HG03175 (cell line): ENCODE results near the gene ENOX2.

Source experiments
- ATAC-seq: cut with Tn5 transposase; IDR thresholded peaks from one replicate; pipeline ENCODE4 v1.9.1; 2021; ENCODE audit warnings: mild to moderate bottlenecking, moderate library complexity; ENCODE audit not compliant: unreplicated experiment

Gene ENOX2

GRCh38 chrX:130704053-130705038, 198.7 kb downstream of the ENOX2 start:
- ATAC-seq = no peak

DNA sequence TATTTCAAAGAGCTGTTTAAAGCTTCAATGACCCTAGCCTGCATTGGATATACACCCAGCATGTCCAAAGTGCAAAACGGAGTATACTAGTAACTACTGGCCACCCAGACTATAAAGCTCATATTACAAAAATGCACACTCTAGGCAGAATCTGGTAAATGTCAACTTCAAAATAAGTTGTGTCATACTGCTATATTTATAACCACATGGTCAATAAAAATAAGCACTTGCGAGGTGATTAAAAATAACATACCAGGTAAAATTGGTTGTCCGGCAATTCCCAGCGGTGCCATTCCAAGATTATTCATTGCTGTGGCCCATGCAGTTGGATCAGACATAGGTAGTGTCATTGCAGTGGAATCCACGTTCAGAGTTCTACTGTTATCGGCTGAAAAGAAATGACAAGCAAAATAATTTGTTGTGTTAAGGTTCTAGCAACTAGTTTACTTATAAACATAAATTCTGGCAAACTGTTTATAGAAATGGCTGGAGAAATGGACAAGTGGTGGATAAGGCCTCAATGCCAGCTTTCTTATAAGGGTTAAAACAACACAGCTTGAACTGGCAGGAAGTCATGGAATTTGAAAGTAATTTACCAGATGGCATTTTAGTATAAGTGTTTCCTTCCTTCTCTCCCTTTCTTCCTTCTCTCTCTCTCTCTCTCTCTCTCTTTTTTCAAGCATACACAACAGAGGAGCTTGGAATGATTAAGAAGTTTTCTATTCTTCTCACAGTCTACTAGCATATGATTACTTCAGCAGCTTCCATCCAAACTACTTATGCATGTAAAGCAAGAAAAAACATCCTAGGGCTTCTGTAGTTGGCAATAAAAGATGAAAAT, 199.9 kb downstream of the ENOX2 start:
- ATAC-seq = no peak

GRCh38 chrX:130700629-130701028, 202.4 kb downstream of the ENOX2 start:
- ATAC-seq = no peak

GRCh38 chrX:130699618-130700017, 203.4 kb downstream of the ENOX2 start:
- no peak for ATAC-seq

- no peak for ATAC-seq
Observed at GRCh38 chrX:130696542-130696941, 206.5 kb downstream of the ENOX2 start.

GRCh38 chrX:130695931-130696330, 207.1 kb downstream of the ENOX2 start:
- ATAC-seq = no peak

GRCh38 chrX:130694983-130695382, 208.0 kb downstream of the ENOX2 start:
- no peak for ATAC-seq

DNA sequence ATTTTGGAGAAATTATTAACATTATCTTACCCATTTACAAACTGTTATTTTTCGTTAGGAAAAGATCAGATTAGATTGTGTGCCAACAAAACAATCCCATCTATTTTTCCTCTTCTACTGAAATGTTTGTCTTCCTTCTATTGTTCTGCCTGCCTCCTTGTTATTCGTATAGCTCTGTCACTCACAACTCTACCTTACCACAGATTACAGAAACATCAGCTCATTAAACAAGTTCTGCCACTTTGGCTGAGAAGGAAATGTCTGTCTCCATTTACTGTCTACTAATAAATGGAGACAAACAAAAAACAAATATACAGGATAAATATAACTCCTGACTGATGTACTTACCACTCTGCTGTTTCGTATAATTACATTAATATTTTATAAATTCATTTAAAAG, 211.4 kb downstream of the ENOX2 start:
- no peak for ATAC-seq

- no peak for ATAC-seq
Observed at GRCh38 chrX:130688360-130688759, 214.6 kb downstream of the ENOX2 start.

GRCh38 chrX:130682990-130683389, 220.0 kb downstream of the ENOX2 start:
- ATAC-seq = no peak

GRCh38 chrX:130680164-130681035, 222.6 kb downstream of the ENOX2 start:
- ATAC-seq = no peak

GRCh38 chrX:130676861-130677260, 226.1 kb downstream of the ENOX2 start:
- no peak for ATAC-seq

DNA sequence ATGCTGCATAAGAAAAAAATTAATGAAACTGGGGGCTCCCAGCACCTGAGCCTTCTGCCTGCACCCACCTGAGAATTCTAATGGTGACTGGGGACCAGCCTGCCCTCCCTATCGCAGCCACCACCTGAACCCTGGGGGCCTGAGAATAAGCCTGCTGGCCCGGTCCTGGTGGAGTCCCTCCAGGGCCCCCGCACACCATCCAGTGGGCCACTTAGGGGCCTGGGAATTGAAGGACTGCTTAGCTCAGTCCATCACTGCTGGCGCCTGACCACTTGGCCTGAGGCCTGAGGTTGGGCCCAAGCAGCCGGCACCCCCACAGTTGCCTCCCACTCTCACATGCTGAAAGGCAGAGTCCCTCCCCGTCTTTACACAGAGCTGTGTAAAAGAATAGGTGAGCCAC, 230.8 kb downstream of the ENOX2 start:
- ATAC-seq = no peak

DNA sequence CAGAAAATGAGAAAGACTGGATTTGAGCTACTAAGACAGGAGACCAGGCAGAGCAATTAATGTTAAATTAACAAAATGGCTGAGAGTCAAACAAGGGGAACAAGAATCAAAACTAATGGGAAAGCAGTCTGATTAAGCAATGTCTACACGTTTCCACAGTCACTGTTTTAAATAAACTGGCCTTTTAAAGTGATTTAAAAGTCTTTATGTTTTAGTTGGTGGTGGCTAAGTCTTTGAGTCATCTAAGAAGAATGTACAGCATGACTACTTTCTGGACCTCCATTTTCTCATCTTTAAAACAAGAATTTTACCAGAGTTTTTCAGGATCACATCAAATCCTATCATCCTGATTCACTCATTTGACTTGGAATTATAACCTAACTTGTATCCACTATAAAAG, 233.8 kb downstream of the ENOX2 start:
- ATAC-seq = no peak

DNA sequence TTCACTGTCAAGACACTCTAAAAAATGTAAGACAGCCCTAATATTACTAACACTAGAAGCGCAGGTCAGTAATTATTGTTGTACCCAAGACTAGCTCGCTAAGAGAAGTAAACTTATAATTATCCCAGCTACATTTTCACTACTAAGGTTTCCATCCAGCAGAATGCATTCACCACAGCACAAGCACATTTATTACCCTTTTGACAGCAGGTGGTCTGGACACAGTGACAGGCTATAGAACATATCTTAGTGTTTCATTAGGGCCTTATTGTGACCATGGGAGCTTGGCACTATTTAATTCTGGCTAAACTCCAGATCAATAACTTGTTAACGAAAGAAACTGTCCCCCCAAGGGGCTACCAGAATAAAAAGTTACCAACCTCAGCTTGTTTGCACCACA, 237.7 kb downstream of the ENOX2 start:
- ATAC-seq = no peak

DNA sequence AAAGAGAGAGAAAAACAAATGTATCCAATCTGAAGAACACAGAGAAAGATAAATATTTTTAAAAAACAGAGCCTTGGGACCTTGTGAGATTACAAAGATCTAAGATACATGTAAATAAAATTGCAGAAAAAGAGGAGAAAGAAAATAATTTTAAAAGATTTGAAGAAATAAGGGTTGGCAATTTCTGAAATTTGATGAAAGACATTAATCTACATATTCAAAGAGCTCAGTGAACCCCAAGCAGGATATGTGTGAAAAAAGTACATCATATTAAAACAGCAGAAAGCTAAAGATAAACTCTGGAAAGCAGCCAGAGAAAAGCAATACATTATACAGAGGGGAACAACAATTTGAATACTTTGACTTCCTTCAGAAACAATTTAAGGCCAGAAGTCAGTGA, 244.7 kb downstream of the ENOX2 start:
- no peak for ATAC-seq

GRCh38 chrX:130654409-130654950, 248.5 kb downstream of the ENOX2 start:
- no peak for ATAC-seq

GRCh38 chrX:130652824-130653578, 250.0 kb downstream of the ENOX2 start:
- no peak for ATAC-seq

DNA sequence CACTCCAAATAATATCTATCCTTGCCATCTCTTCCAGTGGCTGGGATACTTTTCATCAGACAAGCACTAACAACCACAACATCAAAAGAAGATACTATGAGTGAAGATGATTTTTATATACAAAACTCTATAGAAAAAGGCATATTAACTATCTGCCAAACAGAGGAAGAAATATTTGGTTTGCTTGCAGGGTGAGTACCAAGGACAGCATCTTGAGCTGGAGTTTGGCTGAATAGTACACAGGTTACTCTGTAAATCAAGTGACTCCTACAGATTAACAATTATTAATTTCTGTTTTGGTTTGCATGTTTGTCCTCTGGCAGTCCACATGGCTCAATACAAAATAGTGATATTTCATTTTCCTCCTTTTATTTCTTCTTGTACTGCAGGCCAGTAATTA, 253.3 kb downstream of the ENOX2 start:
- ATAC-seq = no peak

DNA sequence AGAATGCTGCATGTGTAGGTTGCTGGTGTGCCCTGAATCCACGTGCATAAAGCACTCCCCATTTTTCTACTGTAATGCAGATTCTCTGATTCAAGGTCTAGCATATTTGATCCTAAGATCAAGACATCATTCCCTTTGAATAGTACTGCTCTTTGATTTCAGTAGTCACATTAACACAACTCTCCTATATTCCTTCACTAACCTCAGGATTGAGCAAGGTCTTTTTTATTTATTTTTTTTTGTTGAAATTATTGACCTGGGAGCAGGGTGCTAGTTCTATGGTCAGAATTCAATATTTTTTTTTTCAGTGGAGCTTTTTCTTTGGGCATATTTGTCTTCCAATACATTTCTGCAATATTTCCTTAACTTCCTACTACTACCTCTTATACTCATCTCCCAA, 255.5 kb downstream of the ENOX2 start:
- ATAC-seq = no peak
